ENCODE data around the gene TMEM109. TPM values are rescaled to one million over a fixed set of nuclear protein-coding genes. Genes with fewer than 3 reads are reported as not detected.

The TMEM109 gene
- total and polyA plus RNA-seq, 2 of the 13 experiments (the other 11 are each of a cell fraction or from before 2014, with no cell fraction given): 7.7 to 18.0 TPM

GRCh38 chr11:60906132-60906972 is 7.6 kb upstream of the TMEM109 start, which contains the start of gene PRPF19 (continued):
- TF ChIP-seq ZNF563 (CRISPR knock-in tag; IDR thresholded peaks at IDR 0.05) (peak; percentile 88; the same call in 1 of the 2 replicates), RXRB (CRISPR knock-in tag; IDR thresholded peaks at IDR 0.05; ENCODE audit: borderline replicate concordance) (peak; percentile 62; the same call in 1 of the 2 replicates), CAMTA2 (CRISPR knock-in tag; IDR thresholded peaks at IDR 0.05; ENCODE audit: borderline replicate concordance) (no peak), AGO2 (optimal IDR thresholded peaks at IDR 0.05; ENCODE audit: low read depth, low read length) (peak; percentile 88), TRIM24 (CRISPR knock-in tag; IDR thresholded peaks at IDR 0.05) (no peak), PBX2 (CRISPR knock-in tag; IDR thresholded peaks at IDR 0.05) (0 out of 2 replicates have a peak, but pooled peaks have one; percentile 13), KAT8 (CRISPR knock-in tag; IDR thresholded peaks at IDR 0.05) (peak; percentile 91), ZNF75D (CRISPR knock-in tag; IDR thresholded peaks at IDR 0.05; ENCODE audit: borderline replicate concordance) (no peak), YEATS2 (CRISPR knock-in tag; IDR thresholded peaks at IDR 0.05; ENCODE audit: borderline replicate concordance) (peak; percentile 99), ZSCAN30 (CRISPR knock-in tag; IDR thresholded peaks at IDR 0.05) (no peak), SETDB1 (CRISPR knock-in tag; IDR thresholded peaks at IDR 0.05; ENCODE audit: borderline replicate concordance) (no peak; the same call in 1 of the 2 replicates), FOXK2 (IDR thresholded peaks at IDR 0.05) (peak; percentile 42; the same call in 1 of the 2 replicates), SALL2 (CRISPR knock-in tag; IDR thresholded peaks at IDR 0.05) (peak; percentile 67; the same call in 1 of the 2 replicates), AGO1 (IDR thresholded peaks at IDR 0.05; ENCODE audit: low read depth, low read length, poor library complexity, severe bottlenecking) (peak; percentile 30), ZBTB25 (CRISPR knock-in tag; IDR thresholded peaks at IDR 0.05) (peak; percentile 98), NFYB (CRISPR knock-in tag; IDR thresholded peaks at IDR 0.05) (peak; percentile 78), RFXAP (CRISPR knock-in tag; IDR thresholded peaks at IDR 0.05; ENCODE audit: borderline replicate concordance) (0 out of 2 replicates have a peak, but pooled peaks have one; percentile 51), SIN3A (IDR thresholded peaks at IDR 0.05; ENCODE audit: borderline replicate concordance, low read depth, low read length) (peak; percentile 86), ATF2 (CRISPR knock-in tag; IDR thresholded peaks at IDR 0.05) (peak; percentile 61; the same call in 1 of the 2 replicates)
